Measurements from ENCODE around the gene GSG1L.

DNA sequence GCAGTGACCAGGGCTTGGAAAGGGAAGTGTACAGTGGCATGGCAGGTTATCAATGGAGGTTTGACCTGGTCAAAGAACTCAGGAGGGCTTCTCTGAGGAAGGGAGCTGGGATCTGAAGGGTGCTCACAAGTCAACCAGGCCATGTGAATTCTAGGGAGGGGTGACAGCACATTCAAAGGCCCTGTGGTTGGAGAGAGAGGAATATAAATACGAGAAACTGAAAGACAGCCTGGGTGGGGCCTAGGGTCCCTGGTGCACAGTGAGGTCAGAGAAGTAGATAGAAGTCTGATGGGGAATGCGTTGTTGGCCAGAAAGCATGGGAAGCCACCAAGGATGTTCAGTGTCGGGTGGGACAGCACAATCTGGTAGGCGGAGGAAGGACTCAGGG lies 302.7 kb downstream of the GSG1L start:
- TF ChIP-seq, protein P1, sequence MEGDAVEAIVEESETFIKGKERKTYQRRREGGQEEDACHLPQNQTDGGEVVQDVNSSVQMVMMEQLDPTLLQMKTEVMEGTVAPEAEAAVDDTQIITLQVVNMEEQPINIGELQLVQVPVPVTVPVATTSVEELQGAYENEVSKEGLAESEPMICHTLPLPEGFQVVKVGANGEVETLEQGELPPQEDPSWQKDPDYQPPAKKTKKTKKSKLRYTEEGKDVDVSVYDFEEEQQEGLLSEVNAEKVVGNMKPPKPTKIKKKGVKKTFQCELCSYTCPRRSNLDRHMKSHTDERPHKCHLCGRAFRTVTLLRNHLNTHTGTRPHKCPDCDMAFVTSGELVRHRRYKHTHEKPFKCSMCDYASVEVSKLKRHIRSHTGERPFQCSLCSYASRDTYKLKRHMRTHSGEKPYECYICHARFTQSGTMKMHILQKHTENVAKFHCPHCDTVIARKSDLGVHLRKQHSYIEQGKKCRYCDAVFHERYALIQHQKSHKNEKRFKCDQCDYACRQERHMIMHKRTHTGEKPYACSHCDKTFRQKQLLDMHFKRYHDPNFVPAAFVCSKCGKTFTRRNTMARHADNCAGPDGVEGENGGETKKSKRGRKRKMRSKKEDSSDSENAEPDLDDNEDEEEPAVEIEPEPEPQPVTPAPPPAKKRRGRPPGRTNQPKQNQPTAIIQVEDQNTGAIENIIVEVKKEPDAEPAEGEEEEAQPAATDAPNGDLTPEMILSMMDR (optimal IDR thresholded peaks at IDR 0.05 in 1 of 3, IDR thresholded peaks at IDR 0.05 in 1 of 3, conservative IDR thresholded peaks at IDR 0.05 in 1 of 3; ENCODE audit: extremely low read depth in 1 of 3, insufficient read depth in 2 of 3, low read length in 3 of 3) = no peak
- TF ChIP-seq EZH2 (IDR thresholded peaks at IDR 0.05; ENCODE audit: low read length) = no peak

Data from keratinocyte (primary cell).